Measurements from ENCODE around the gene DENND1C.

DENND1C gene

DNA sequence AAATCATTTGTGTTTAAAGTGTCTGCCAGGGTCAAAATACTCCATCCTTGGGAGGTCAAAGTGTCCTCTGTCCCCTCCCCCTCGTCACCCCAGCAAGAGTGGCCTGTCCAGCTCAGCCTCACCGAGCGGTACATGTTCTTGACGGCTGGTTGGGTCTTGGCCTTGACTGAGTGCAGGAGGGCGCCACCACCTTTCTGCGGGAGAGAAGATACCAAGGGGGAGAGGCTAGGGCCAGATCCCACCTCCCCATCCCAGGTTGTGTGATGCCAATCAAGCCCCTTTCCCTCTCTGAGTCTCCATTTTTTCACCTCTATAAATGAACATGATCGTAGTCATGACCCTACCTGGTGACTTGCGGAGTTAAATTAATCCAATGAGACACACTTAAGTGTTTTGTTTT is 11.4 kb downstream of the DENND1C start:
- in situ Hi-C loops (cut with HindIII; ENCODE audit: low sequenced_read_pairs), result no loop called here
- no peak for DNase-seq (ENCODE audit: low read depth, low spot score)
- no peak for TF ChIP-seq CTCF (IDR thresholded peaks at IDR 0.05; ENCODE audit: low read depth, low read length)
- no peak overlapping the region for H3K4me3 ChIP-seq (ENCODE audit: low read depth, low read length)

- no peak for DNase-seq (ENCODE audit: low read depth, low spot score)
- in situ Hi-C loops (cut with HindIII; ENCODE audit: low sequenced_read_pairs), result no loop called here
Observed at GRCh38 chr19:6467384-6467783, 14.2 kb downstream of the DENND1C start.

DNA sequence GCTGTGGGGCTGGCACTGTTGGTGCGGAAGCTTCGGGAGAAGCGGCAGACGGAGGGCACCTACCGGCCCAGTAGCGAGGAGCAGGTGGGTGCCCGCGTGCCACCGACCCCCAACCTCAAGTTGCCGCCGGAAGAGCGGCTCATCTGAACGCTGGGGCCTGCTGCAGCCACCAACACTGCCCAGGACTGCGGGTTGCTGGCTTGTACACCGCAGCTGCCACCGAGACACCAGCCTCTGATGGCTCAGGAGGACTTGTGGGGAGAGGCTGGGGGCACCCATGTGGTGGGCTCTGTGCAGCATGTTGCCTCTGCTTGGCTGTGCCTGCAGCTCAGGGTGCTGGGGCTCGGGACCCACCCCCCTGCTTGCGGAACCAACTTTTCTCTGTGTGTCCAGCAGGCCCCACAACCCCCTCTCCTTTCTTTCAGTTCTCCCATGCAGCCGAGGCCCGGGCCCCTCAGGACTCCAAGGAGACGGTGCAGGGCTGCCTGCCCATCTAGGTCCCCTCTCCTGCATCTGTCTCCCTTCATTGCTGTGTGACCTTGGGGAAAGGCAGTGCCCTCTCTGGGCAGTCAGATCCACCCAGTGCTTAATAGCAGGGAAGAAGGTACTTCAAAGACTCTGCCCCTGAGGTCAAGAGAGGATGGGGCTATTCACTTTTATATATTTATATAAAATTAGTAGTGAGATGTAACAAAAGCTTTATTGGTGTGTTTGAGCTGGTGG is 14.9 kb downstream of the DENND1C start:
- H3K4me3 ChIP-seq (ENCODE audit: low read depth, low read length), result no peak overlapping the region
- no peak for DNase-seq (ENCODE audit: low read depth, low spot score)
- in situ Hi-C loops (cut with HindIII; ENCODE audit: low sequenced_read_pairs), result no loop called here
- no peak for TF ChIP-seq CTCF (IDR thresholded peaks at IDR 0.05; ENCODE audit: low read depth, low read length)

More at GRCh38 chr19:6467384-6467783, 14.2 kb downstream of the DENND1C start:
- no peak for TF ChIP-seq CTCF (IDR thresholded peaks at IDR 0.05; ENCODE audit: low read depth, low read length)
- H3K4me3 ChIP-seq (ENCODE audit: low read depth, low read length), result no peak overlapping the region

GRCh38 chr19:6465663-6466062 is 15.9 kb downstream of the DENND1C start:
- in situ Hi-C loops (cut with HindIII; ENCODE audit: low sequenced_read_pairs), result no loop called here
- no peak for TF ChIP-seq CTCF (IDR thresholded peaks at IDR 0.05; ENCODE audit: low read depth, low read length)
- no peak overlapping the region for H3K4me3 ChIP-seq (ENCODE audit: low read depth, low read length)
- DNase-seq (ENCODE audit: low read depth, low spot score), result no peak

DNA sequence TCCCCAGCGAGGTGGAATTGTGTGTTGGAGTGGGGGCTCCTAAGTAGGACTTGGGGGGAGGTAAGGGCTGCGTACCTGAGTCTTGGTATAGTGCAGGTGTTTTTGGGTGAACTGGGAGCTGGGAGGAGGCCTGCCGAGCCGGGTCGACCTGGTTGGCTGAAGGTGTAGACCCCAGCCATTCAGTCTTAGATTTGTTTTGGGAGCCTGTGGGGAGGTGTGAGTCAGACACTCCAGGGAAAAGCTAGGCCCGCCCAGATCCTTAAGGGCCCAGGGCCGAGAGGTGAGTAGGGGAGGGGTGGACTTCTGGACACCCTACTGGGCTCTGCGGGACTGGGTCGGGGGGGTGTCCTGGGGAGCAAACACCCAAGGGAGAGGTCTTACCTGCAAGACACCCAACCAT is 16.6 kb downstream of the DENND1C start:
- in situ Hi-C loops (cut with HindIII; ENCODE audit: low sequenced_read_pairs), result no loop called here
- no peak overlapping the region for H3K4me3 ChIP-seq (ENCODE audit: low read depth, low read length)
- DNase-seq (ENCODE audit: low read depth, low spot score), result no peak
- TF ChIP-seq CTCF (IDR thresholded peaks at IDR 0.05; ENCODE audit: low read depth, low read length), result no peak

GRCh38 chr19:6464070-6464873 is 17.3 kb downstream of the DENND1C start, which contains the start of gene CRB3:
Gene CRB3, plus strand, starts transcription at chr19:6464271. Its CDS starts 431 bp downstream, at chr19:6464702.
- in situ Hi-C loops (cut with HindIII; ENCODE audit: low sequenced_read_pairs), result no loop called here
- no peak within 1 kb of the TSS for H3K4me3 ChIP-seq (ENCODE audit: low read depth, low read length)
- no peak for DNase-seq (ENCODE audit: low read depth, low spot score)

More at GRCh38 chr19:6464070-6464873, 17.3 kb downstream of the DENND1C start, which contains the start of gene CRB3:
- TF ChIP-seq CTCF (IDR thresholded peaks at IDR 0.05; ENCODE audit: low read depth, low read length), result no peak
